ENCODE data around the gene IL1RL2.

- TF ChIP-seq CTCF (IDR thresholded peaks at IDR 0.05; ENCODE audit: insufficient read depth, low read length) (no peak), POLR2AphosphoS5 (IDR thresholded peaks at IDR 0.05; ENCODE audit: low read depth) (no peak), REST (IDR thresholded peaks at IDR 0.05; ENCODE audit: insufficient replicate concordance, low read depth) (no peak), SPI1 (IDR thresholded peaks at IDR 0.05; ENCODE audit: borderline replicate concordance, low read depth) (no peak)
Observed at GRCh38 chr2:102238778-102239177, 52.0 kb downstream of the IL1RL2 start.

Data from HL-60 (cell line).